GM12864 (cell line): ENCODE data around the gene WDR81.

Experiments
- DNase-seq: peaks from one replicate; pipeline ENCODE4 v3.0.0-alpha.2; 2011; ENCODE audit warnings: low read depth
- H3K4me3 ChIP-seq: 2 replicates; pipeline ENCODE4 v1.5.1; 2011; ENCODE audit warnings: mild to moderate bottlenecking, low read depth, low read length, control low read depth
- CTCF ChIP-seq: IDR thresholded peaks from 2 replicates; pipeline ENCODE4 v1.5.1; 2011; ENCODE audit warnings: low read depth, mild to moderate bottlenecking, moderate library complexity, low read length, control low read depth, inconsistent platforms; ENCODE audit errors: missing control alignments

The WDR81 gene

GRCh38 chr17:1709403-1709951 lies 15.0 kb upstream of the WDR81 start:
- no peak for DNase-seq
- no peak for TF ChIP-seq CTCF
- H3K4me3 ChIP-seq: no peak overlapping the region

GRCh38 chr17:1709971-1710806 lies 14.3 kb upstream of the WDR81 start, which contains the start of gene TLCD2:
TLCD2 (minus strand) TSS chr17:1710377; CDS start chr17:1710242, 135 bp downstream.
- H3K4me3 ChIP-seq: peak within 1 kb of the TSS; percentile 53
- no peak for DNase-seq
- TF ChIP-seq CTCF: no peak

GRCh38 chr17:1710807-1711553 lies 13.5 kb upstream of the WDR81 start:
- H3K4me3 ChIP-seq: no peak overlapping the region
- no peak for TF ChIP-seq CTCF
- DNase-seq: no peak

GRCh38 chr17:1711804-1712203 lies 12.7 kb upstream of the WDR81 start:
- no peak for DNase-seq
- no peak for TF ChIP-seq CTCF
- H3K4me3 ChIP-seq: no peak overlapping the region

GRCh38 chr17:1712271-1712670 lies 12.2 kb upstream of the WDR81 start:
- no peak for TF ChIP-seq CTCF
- H3K4me3 ChIP-seq: no peak overlapping the region
- no peak for DNase-seq

GRCh38 chr17:1713160-1713877 lies 11.2 kb upstream of the WDR81 start:
- DNase-seq: no peak
- no peak overlapping the region for H3K4me3 ChIP-seq
- no peak for TF ChIP-seq CTCF
